Osteoblast (primary cell): ENCODE measurements around the gene FNDC3B. TPM values are rescaled to one million over a fixed set of nuclear protein-coding genes. Genes with fewer than 3 reads are reported as not detected.
A peak's percentile ranks its signal among the peaks of the same experiment; 100 is the strongest.

Experiments used
- DNase-seq: peaks from one replicate; pipeline ENCODE4 v3.0.0; 2011; ENCODE audit warnings: low spot score, mixed read lengths; ENCODE audit not compliant: insufficient read length; ENCODE audit errors: missing footprints
- H2AFZ ChIP-seq: 2 replicates; pipeline ENCODE4 v1.6.0; 2011; ENCODE audit warnings: mild to moderate bottlenecking, low read length
- H3K27ac ChIP-seq: 2 replicates; pipeline ENCODE4 v1.5.1; 2011; ENCODE audit warnings: mild to moderate bottlenecking, low read depth, low read length, moderate library complexity
- H3K27me3 ChIP-seq: 2 replicates; pipeline ENCODE4 v1.6.0; 2012; ENCODE audit warnings: mild to moderate bottlenecking, control low read depth, inconsistent platforms, low read length, moderate library complexity; ENCODE audit not compliant: insufficient read depth
- H3K36me3 ChIP-seq: 2 replicates; pipeline ENCODE4 v1.5.1; 2011; ENCODE audit warnings: mild to moderate bottlenecking, low read length, control low read depth, moderate library complexity; ENCODE audit not compliant: insufficient read depth
- H3K4me1 ChIP-seq: 2 replicates; pipeline ENCODE4 v1.5.1; 2011; ENCODE audit warnings: mild to moderate bottlenecking, low read length, control low read depth, moderate library complexity; ENCODE audit not compliant: insufficient read depth
- H3K4me2 ChIP-seq: 2 replicates; pipeline ENCODE4 v1.6.0; 2011; ENCODE audit warnings: mild to moderate bottlenecking, low read length; ENCODE audit not compliant: insufficient read depth
- H3K4me3 ChIP-seq: fragments of 200-600 bp; sonication (generic); 3 replicates; pipeline ENCODE4 v1.5.1; 2012; ENCODE audit warnings: mild to moderate bottlenecking, low read length, inconsistent platforms; ENCODE audit not compliant: insufficient read depth
- H3K79me2 ChIP-seq: 2 replicates; pipeline ENCODE4 v1.6.0; 2012; ENCODE audit warnings: mild to moderate bottlenecking, low read length, control low read depth, inconsistent platforms; ENCODE audit not compliant: insufficient read depth
- H3K9me3 ChIP-seq: 2 replicates; pipeline ENCODE4 v1.5.1; 2011; ENCODE audit warnings: low read depth, low read length, control low read depth
- H4K20me1 ChIP-seq: 2 replicates; pipeline ENCODE4 v1.6.0; 2012; ENCODE audit warnings: mild to moderate bottlenecking, low read length, control low read depth; ENCODE audit not compliant: insufficient read depth
- total RNA-seq: library from RNA; depleted of rRNA; stranded (reverse); fragments of >200 nt; gene quantifications from 2 replicates; pipeline ENCODE4 v1.2.3, GENCODE V29; 2012
- TF ChIP-seq, protein P1 (sequence below): IDR thresholded peaks from 2 replicates; pipeline ENCODE4 v1.5.1; 2011; ENCODE audit warnings: mild to moderate bottlenecking, low read depth, low read length, moderate library complexity; ENCODE audit errors: extremely low read depth

The FNDC3B gene
- total RNA-seq, 1 donor = 179 TPM

DNA sequence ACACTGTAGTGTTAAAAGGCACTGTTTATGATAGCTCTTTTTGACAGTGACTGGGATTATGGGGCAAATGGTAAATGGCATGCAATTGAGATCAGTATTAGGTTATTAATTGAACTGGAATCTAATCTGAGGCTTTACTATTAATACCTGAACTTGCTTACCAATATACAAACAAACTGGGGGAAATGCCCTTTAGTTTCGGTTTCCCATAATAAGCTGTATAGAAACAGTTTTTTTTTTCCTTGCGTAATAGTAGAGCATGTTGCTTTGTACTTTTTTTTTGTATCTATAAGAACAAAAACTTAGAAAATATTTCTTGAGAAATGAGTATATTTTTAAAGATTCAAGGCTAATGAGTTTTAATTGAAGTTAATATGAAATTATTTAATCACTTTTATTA, 95.0 kb downstream of the FNDC3B start:
- TF ChIP-seq, protein P1, sequence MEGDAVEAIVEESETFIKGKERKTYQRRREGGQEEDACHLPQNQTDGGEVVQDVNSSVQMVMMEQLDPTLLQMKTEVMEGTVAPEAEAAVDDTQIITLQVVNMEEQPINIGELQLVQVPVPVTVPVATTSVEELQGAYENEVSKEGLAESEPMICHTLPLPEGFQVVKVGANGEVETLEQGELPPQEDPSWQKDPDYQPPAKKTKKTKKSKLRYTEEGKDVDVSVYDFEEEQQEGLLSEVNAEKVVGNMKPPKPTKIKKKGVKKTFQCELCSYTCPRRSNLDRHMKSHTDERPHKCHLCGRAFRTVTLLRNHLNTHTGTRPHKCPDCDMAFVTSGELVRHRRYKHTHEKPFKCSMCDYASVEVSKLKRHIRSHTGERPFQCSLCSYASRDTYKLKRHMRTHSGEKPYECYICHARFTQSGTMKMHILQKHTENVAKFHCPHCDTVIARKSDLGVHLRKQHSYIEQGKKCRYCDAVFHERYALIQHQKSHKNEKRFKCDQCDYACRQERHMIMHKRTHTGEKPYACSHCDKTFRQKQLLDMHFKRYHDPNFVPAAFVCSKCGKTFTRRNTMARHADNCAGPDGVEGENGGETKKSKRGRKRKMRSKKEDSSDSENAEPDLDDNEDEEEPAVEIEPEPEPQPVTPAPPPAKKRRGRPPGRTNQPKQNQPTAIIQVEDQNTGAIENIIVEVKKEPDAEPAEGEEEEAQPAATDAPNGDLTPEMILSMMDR = no peak

DNA sequence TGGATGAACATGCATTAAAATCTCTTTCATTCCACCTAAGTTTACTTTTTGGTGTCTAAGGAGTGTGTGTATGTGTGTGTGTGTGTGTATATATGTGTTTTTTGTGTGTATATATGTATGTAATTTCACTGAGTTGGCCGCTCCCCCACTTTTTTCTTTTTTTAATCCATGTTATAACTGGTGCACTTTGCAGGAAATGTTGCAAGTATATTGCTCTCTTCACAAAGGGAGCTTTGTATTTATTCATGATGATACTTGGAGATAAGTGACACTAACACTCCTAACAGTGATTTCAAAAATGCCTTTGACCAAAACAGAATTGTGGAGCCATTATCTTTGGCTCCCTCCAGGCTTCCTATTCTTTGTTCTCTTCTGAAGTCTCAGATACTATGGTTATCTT, 95.8 kb downstream of the FNDC3B start:
- peak overlapping the region; percentile 14 for H3K4me3 ChIP-seq
- peak overlapping the region; percentile 92 for H3K27ac ChIP-seq
- H3K4me2 ChIP-seq = peak overlapping the region; percentile 31
- H4K20me1 ChIP-seq = peaks cover 7% of the 10 kb centered on the region
- H3K36me3 ChIP-seq = peaks cover 18% of the 10 kb centered on the region
- H3K27me3 ChIP-seq = no peaks in the 10 kb centered on the region
- H2AFZ ChIP-seq = no peak overlapping the region
- H3K79me2 ChIP-seq = peaks cover 94% of the 10 kb centered on the region
- H3K4me1 ChIP-seq = peaks cover 66% of the 10 kb centered on the region
- TF ChIP-seq, protein P1 = no peak
- H3K9me3 ChIP-seq = no peaks in the 10 kb centered on the region
- DNase-seq = no peak

More for the DNA sequence above, 95.0 kb downstream of the FNDC3B start:
- H3K36me3 ChIP-seq = peaks cover 18% of the 10 kb centered on the region
- peak overlapping the region; percentile 92 for H3K27ac ChIP-seq
- H4K20me1 ChIP-seq = peaks cover 6% of the 10 kb centered on the region
- H2AFZ ChIP-seq = no peak overlapping the region
- H3K27me3 ChIP-seq = no peaks in the 10 kb centered on the region
- no peak overlapping the region for H3K4me3 ChIP-seq
- peaks cover 63% of the 10 kb centered on the region for H3K4me1 ChIP-seq
- no peak overlapping the region for H3K4me2 ChIP-seq
- DNase-seq = no peak
- H3K79me2 ChIP-seq = peaks cover 88% of the 10 kb centered on the region
- no peaks in the 10 kb centered on the region for H3K9me3 ChIP-seq

DNA sequence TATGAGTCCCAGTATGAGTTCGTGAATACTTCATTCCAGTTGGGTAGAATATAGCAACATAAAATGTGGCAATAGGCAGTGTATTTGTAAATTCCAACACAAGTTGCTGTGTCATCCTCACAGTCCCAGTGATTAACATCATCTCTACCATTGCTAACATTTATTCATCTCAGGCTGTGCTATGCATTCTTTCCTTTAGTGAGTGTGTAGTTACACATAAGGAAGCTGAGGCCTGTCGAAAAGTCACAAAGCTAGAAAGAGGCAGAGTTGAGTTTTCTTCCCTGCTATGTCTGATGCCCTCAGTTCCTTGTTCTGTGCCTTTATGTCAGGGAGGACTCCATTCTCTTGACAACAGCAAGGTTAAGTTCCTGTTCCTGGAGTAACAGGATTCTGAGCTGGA, 96.4 kb downstream of the FNDC3B start:
- Histone ChIP-seq H3K4me1 (peaks cover 66% of the 10 kb centered on the region), H3K4me2 (peak overlapping the region; percentile 31), H3K27me3 (no peaks in the 10 kb centered on the region), H3K9me3 (no peaks in the 10 kb centered on the region), H3K27ac (peak overlapping the region; percentile 92), H3K36me3 (peaks cover 18% of the 10 kb centered on the region), H4K20me1 (peaks cover 3% of the 10 kb centered on the region), H2AFZ (no peak overlapping the region), H3K4me3 (no peak overlapping the region), H3K79me2 (peaks cover 90% of the 10 kb centered on the region)
- TF ChIP-seq, protein P1 = no peak
- no peak for DNase-seq

DNA sequence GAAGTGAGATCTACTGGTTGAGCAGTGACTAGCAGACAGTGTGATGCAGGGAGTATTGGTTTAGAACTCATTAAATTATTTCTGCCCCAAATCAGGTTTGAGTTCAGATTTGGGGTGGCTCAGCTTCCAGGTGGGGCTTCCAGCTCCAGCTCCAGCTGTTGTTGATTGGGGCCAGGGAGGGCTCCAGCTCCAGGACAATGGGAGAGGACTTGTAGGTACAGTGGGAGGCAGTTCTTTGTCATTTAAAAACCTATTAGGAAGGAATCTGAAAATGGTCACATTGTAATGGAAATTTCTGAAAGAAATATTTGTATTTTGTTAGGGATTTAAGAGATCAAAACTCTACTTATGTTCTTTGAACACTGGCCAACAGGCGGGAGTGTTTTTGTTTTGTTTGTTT, 97.0 kb downstream of the FNDC3B start:
- peak overlapping the region; percentile 92 for H3K27ac ChIP-seq

More for the DNA sequence above, 97.0 kb downstream of the FNDC3B start:
- H4K20me1 ChIP-seq = peaks cover 3% of the 10 kb centered on the region
- no peaks in the 10 kb centered on the region for H3K27me3 ChIP-seq
- no peak for DNase-seq
- peak overlapping the region; percentile 21 for H3K4me2 ChIP-seq
- H3K4me3 ChIP-seq = no peak overlapping the region
- H3K36me3 ChIP-seq = peaks cover 18% of the 10 kb centered on the region
- peaks cover 69% of the 10 kb centered on the region for H3K4me1 ChIP-seq
- peaks cover 90% of the 10 kb centered on the region for H3K79me2 ChIP-seq
- no peaks in the 10 kb centered on the region for H3K9me3 ChIP-seq
- TF ChIP-seq, protein P1 = no peak
- H2AFZ ChIP-seq = no peak overlapping the region
